Smooth muscle cell (in vitro differentiated cells): ENCODE measurements around the gene TMEM60. TPM values are rescaled to one million over a fixed set of nuclear protein-coding genes. Genes with fewer than 3 reads are reported as not detected.

ENCODE experiments used
- DNase-seq: peaks from one replicate; lab custom pipeline; 2025; ENCODE audit not compliant: unreplicated experiment; lab: John Stamatoyannopoulos, UW
- H2AFZ ChIP-seq: fragments of 200-600 bp; sonication (generic); 2 replicates; pipeline ENCODE4 v1.6.0; 2016; ENCODE audit warnings: antibody characterized with exemption, low read depth, mild to moderate bottlenecking
- H3F3A ChIP-seq: fragments of 200-600 bp; sonication (generic); 2 replicates; pipeline ENCODE4 v1.6.0; 2017; ENCODE audit warnings: antibody characterized with exemption, low read depth
- H3K27ac ChIP-seq: fragments of 200-600 bp; sonication (generic); 2 replicates; pipeline ENCODE4 v1.5.1; 2016; ENCODE audit warnings: low read depth, mild to moderate bottlenecking
- H3K27me3 ChIP-seq: fragments of 200-600 bp; sonication (generic); 2 replicates; pipeline ENCODE4 v1.6.1; 2016; ENCODE audit warnings: low read depth, mild to moderate bottlenecking
- H3K36me3 ChIP-seq: fragments of 200-600 bp; sonication (generic); 2 replicates; pipeline ENCODE4 v1.5.1; 2016; ENCODE audit warnings: low read depth
- H3K4me1 ChIP-seq: fragments of 200-600 bp; sonication (generic); 2 replicates; pipeline ENCODE4 v1.5.1; 2016; ENCODE audit warnings: low read depth
- H3K4me2 ChIP-seq: fragments of 200-600 bp; sonication (generic); 2 replicates; pipeline ENCODE4 v1.6.0; 2016; ENCODE audit warnings: mild to moderate bottlenecking
- H3K4me3 ChIP-seq: fragments of 200-600 bp; sonication (generic); 2 replicates; pipeline ENCODE4 v1.5.1; 2016; ENCODE audit warnings: mild to moderate bottlenecking
- H3K79me2 ChIP-seq: fragments of 200-600 bp; sonication (generic); 2 replicates; pipeline ENCODE4 v1.6.0; 2016; ENCODE audit warnings: low read depth, mild to moderate bottlenecking
- H3K9ac ChIP-seq: fragments of 200-600 bp; sonication (generic); 2 replicates; pipeline ENCODE4 v1.6.0; 2016; ENCODE audit warnings: low read depth
- H3K9me3 ChIP-seq: fragments of 200-600 bp; sonication (generic); replicated peaks from 2 replicates; pipeline ENCODE4 v1.5.1; 2016; ENCODE audit warnings: low read depth
- H4K20me1 ChIP-seq: fragments of 200-600 bp; sonication (generic); 2 replicates; pipeline ENCODE4 v1.6.0; 2016; ENCODE audit warnings: low read depth
- CTCF ChIP-seq: fragments of 200-600 bp; sonication (generic); IDR thresholded peaks from 2 replicates; pipeline ENCODE4 v1.5.1; 2017; ENCODE audit warnings: borderline replicate concordance, mild to moderate bottlenecking, antibody characterized with exemption; ENCODE audit not compliant: insufficient read depth, poor library complexity, severe bottlenecking
- WGBS: methylation state at CpG from one replicate; pipeline ENCODE4 v1.1.7; 2016; ENCODE audit warnings: low lambda C conversion rate; 5-methylcytosine and 5-hydroxymethylcytosine counted together
- polyA plus RNA-seq: library from polyadenylated mRNA; unstranded; fragments of >200 nt; fragmentation: Nextera tagmentation; extraction: Ambion mirVana; gene quantifications from 2 replicates; pipeline ENCODE4 v1.2.1, GENCODE V29; 2016
- total RNA-seq: library from RNA; depleted of rRNA; stranded (reverse); fragments of >200 nt; gene quantifications from 2 replicates; pipeline ENCODE4 v1.2.3, GENCODE V29; 2014

TMEM60 gene
- total and polyA plus RNA-seq, 2 experiments from 2014 or later = 12.1 to 28.0 TPM

DNA sequence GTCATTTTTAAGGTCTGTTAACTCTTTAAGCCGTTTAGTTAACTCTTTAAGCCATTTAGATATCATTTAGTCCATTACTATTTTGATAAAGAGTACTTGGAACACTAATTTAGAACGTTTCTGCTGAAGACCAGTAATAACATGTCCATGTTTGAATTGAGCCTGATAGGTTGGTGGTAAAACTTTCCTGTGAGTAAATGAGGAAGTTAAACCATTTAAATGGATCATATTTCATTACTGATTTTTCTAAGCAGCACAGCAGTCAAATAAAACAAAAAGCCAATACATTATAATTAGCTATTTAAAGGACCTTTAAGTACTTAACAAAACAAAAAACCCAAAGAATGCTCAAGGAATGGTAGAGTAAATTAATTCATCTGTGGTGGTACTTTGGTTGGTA lies 29.8 kb upstream of the TMEM60 start:
- Histone ChIP-seq H3K36me3 (no peaks in the 10 kb centered on the region), H3K27ac (peak overlapping the region; percentile 9), H3F3A (no peaks in the 10 kb centered on the region), H4K20me1 (peaks cover 71% of the 10 kb centered on the region), H3K9ac (no peak overlapping the region), H3K9me3 (no peaks in the 10 kb centered on the region), H3K4me3 (no peak overlapping the region), H3K79me2 (peaks cover 100% of the 10 kb centered on the region), H3K27me3 (no peaks in the 10 kb centered on the region), H3K4me1 (no peaks in the 10 kb centered on the region), H3K4me2 (no peak overlapping the region), H2AFZ (no peak overlapping the region)
- WGBS = 74% methylated on average over 2 of the region's 2 CpGs
- no peak for DNase-seq
- no peak for TF ChIP-seq CTCF

GRCh38 chr7:77826300-77826699 lies 28.1 kb upstream of the TMEM60 start:
- H3K27ac ChIP-seq = no peak overlapping the region
- H3K9me3 ChIP-seq = no peaks in the 10 kb centered on the region
- no peak overlapping the region for H3K9ac ChIP-seq
- no peak for TF ChIP-seq CTCF
- WGBS = 87% methylated on average over 2 of the region's 2 CpGs
- H3K36me3 ChIP-seq = no peaks in the 10 kb centered on the region
- H3K27me3 ChIP-seq = no peaks in the 10 kb centered on the region
- no peak overlapping the region for H2AFZ ChIP-seq
- H4K20me1 ChIP-seq = peaks cover 67% of the 10 kb centered on the region
- no peaks in the 10 kb centered on the region for H3K4me1 ChIP-seq
- no peak for DNase-seq
- H3K79me2 ChIP-seq = peaks cover 98% of the 10 kb centered on the region
- H3K4me2 ChIP-seq = no peak overlapping the region
- no peaks in the 10 kb centered on the region for H3F3A ChIP-seq
- no peak overlapping the region for H3K4me3 ChIP-seq

GRCh38 chr7:77825131-77825530 lies 26.9 kb upstream of the TMEM60 start:
- Histone ChIP-seq H3K27ac (no peak overlapping the region), H3K36me3 (peaks cover 8% of the 10 kb centered on the region), H3K4me2 (no peak overlapping the region), H3K9me3 (peaks cover 1% of the 10 kb centered on the region), H3K4me1 (no peaks in the 10 kb centered on the region), H3K27me3 (no peaks in the 10 kb centered on the region), H3K9ac (no peak overlapping the region), H3K79me2 (peaks cover 98% of the 10 kb centered on the region), H2AFZ (no peak overlapping the region), H4K20me1 (peaks cover 57% of the 10 kb centered on the region), H3K4me3 (no peak overlapping the region), H3F3A (no peaks in the 10 kb centered on the region)
- no peak for DNase-seq
- 99% methylated on average over 3 of the region's 3 CpGs for WGBS
- TF ChIP-seq CTCF = no peak

DNA sequence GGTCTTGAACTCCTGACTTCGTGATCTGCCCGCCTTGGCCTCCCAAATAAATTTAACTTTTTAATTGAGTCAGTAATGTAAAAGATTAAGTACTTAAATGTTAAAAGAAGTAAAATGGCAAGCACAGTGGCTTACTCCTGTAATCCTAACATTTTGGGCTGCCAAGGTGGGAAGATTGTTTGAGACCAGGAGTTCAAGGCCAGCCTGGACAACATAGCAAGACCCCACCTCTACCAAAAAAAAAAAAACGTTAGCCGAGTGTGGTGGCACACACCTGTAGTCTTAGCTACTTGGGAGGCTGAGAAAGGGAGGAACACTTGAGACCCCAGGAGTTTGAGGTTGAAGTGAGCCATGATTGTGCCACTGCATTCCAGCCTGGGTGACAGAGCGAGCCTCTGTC lies 26.4 kb upstream of the TMEM60 start:
- Histone ChIP-seq H3K9ac (no peak overlapping the region), H3K9me3 (peaks cover 5% of the 10 kb centered on the region), H3K27me3 (no peaks in the 10 kb centered on the region), H3K4me3 (no peak overlapping the region), H4K20me1 (peaks cover 52% of the 10 kb centered on the region), H2AFZ (no peak overlapping the region), H3K4me1 (no peaks in the 10 kb centered on the region), H3K79me2 (peaks cover 98% of the 10 kb centered on the region), H3F3A (no peaks in the 10 kb centered on the region), H3K36me3 (peaks cover 13% of the 10 kb centered on the region), H3K4me2 (no peak overlapping the region), H3K27ac (no peak overlapping the region)
- 97% methylated on average over 5 of the region's 5 CpGs for WGBS
- no peak for TF ChIP-seq CTCF
- DNase-seq = no peak
